ENCODE measurements around the gene ANKRD29.

- no peak for TF ChIP-seq POLR2AphosphoS5 (IDR thresholded peaks at IDR 0.05; ENCODE audit: low read depth)
- TF ChIP-seq EZH2phosphoT487 (IDR thresholded peaks at IDR 0.05; ENCODE audit: unreplicated experiment), result no peak
- TF ChIP-seq CTCF (conservative IDR thresholded peaks at IDR 0.05; ENCODE audit: low read depth in 2 of 2), result no peak
- no peak for TF ChIP-seq CREB1 (CRISPR knock-in tag; IDR thresholded peaks at IDR 0.05; ENCODE audit: low read depth)
- TF ChIP-seq EZH2 (IDR thresholded peaks at IDR 0.05; ENCODE audit: low read depth, unreplicated experiment), result no peak
- no peak for TF ChIP-seq ZNF114 (CRISPR knock-in tag; IDR thresholded peaks at IDR 0.05)
- no peak for TF ChIP-seq ETS1 (IDR thresholded peaks at IDR 0.05)
- TF ChIP-seq REST (IDR thresholded peaks at IDR 0.05; ENCODE audit: unreplicated experiment), result no peak
- TF ChIP-seq JUNB (IDR thresholded peaks at IDR 0.05; ENCODE audit: unreplicated experiment), result no peak
These were observed 41.3 kb upstream of the ANKRD29 start for GRCh38 chr18:23703987-23704384.
